GM12801 (cell line): ENCODE results near the gene FAM20C.

Experiments used
- TF ChIP-seq, protein P1 (sequence below): IDR thresholded peaks from one replicate; pipeline ENCODE4 v1.5.1; 2011; ENCODE audit warnings: control low read depth; ENCODE audit not compliant: insufficient read length; ENCODE audit errors: extremely low read depth

FAM20C gene

GRCh38 chr7:282621-283020 lies 90.2 kb downstream of the FAM20C start:
- TF ChIP-seq, protein P1, sequence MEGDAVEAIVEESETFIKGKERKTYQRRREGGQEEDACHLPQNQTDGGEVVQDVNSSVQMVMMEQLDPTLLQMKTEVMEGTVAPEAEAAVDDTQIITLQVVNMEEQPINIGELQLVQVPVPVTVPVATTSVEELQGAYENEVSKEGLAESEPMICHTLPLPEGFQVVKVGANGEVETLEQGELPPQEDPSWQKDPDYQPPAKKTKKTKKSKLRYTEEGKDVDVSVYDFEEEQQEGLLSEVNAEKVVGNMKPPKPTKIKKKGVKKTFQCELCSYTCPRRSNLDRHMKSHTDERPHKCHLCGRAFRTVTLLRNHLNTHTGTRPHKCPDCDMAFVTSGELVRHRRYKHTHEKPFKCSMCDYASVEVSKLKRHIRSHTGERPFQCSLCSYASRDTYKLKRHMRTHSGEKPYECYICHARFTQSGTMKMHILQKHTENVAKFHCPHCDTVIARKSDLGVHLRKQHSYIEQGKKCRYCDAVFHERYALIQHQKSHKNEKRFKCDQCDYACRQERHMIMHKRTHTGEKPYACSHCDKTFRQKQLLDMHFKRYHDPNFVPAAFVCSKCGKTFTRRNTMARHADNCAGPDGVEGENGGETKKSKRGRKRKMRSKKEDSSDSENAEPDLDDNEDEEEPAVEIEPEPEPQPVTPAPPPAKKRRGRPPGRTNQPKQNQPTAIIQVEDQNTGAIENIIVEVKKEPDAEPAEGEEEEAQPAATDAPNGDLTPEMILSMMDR, result no peak

GRCh38 chr7:284762-285722 lies 92.7 kb downstream of the FAM20C start:
- TF ChIP-seq, protein P1, result no peak

DNA sequence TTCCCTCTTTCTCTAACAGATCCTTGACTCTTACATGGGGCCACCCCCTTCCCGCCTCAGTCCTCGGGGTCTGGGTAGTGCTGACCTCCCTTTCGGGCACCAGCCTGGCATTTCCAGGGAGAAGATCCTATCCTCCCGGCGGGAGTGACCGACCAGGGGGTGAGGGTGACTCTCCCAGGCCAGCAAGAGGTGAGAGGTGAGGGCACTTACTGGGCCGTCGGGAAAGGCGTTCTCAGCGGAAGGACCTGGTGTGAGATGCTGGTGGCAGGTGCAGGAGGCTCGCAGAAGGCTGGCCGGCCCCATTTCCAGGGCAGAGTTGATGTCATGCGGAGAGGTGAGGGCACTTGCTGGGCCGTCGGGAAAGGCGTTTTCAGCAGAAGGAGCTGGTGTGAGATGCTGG lies 93.4 kb downstream of the FAM20C start:
- TF ChIP-seq, protein P1, result no peak

- TF ChIP-seq, protein P1, result no peak
These were observed 93.9 kb downstream of the FAM20C start for GRCh38 chr7:286266-286665.

DNA sequence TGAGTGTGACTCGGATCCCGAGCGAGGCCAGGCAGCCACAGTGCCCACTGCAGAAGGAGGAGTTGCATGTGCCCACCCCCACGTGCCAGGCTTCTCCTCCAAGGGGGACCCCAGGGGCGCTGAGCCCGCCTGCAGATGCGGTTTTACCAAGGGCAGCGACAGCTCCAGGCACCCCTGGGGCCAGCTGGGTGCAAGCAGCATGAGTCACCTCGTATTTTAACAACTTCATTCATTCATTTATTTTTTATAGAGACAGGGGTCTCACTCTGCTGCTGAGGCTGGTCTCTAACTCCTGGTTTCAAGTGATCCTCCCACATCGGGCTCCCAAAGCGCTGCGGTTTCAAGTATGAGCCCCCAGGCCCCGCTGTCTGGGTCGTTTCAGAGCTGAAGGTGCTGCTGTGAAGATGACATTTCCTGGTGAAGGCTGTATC lies 96.3 kb downstream of the FAM20C start:
- TF ChIP-seq, protein P1, result no peak

DNA sequence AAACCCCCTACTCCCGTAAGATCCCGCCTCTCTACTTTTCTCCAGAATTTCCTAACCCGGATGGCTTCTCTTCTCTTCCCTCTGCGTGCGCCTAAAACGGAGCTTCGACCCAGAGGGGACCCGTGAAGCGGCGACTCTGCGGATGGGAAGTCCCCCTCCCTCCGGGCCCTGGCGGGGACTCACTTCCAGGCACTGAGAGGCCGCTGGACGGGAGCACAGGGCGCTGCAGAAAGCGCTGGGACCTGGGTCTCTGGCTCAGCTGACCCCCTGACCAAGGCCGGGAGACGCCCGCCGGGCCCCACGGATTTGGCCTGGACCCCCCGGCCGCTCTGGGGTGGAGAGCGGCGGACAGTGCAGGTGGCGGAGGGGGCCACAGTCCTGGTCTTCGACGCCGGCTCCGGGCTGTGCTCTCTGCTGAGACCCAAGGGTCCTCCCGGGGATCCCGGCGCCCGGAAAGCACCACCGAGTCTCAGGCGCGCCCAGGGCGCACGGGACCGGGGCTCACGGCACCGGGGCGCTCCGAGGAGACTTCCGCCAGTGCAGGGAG lies 96.9 kb downstream of the FAM20C start:
- TF ChIP-seq, protein P1, result no peak

DNA sequence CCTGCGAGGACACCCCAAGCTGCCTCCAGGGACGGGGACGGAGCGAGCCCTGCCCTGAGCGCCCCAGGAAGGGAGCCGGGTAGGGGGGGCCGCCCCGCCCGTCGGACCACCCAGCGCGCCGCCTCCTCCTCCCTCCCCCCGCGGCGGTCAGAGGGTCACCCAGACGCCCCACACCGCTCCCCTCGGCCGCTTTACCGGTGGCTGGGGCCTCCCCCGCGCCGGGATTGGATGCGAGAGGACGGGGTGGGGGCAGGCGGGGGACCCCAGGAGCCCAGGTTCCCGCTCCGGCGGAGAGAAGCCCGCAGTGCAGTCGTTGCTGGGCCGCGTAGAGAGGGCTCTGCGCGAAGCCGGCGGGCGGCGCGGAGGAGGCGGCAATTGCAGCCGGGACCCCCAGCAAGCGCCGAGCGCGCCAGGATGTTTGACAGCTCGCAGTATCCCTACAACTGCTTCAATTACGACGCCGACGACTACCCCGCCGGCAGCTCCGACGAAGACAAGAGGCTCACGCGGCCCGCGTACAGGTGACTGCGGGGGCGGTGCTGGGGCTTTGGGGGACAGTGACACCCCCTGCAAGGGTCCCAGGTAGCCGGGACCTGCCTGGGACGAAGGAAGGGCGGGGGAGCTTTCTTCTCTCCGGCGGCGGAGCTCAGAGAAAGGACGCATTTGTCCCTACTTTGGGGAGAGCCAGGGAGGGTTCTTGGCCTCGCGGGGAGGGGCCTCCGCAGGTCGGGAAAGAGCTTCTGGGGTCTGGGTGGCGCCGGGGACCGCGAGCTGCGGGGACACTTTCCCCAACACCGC lies 97.6 kb downstream of the FAM20C start, which contains the start of gene FOXL3:
Gene FOXL3, plus strand, starts transcription at position 415 of the 798 bp plus-strand sequence. Its CDS starts 0 bp downstream, at position 415.
- TF ChIP-seq, protein P1, result no peak
